Endometrium (tissue), 2 donors: Measurements from ENCODE around the gene TP53I13.

Source experiments
- FAIRE-seq: peaks from 2 replicates; lab custom pipeline; 2012; peaks lifted over from hg19 to GRCh38; lab: Jason Lieb, UNC
- donor health status: control.
- donor health status: control.

TP53I13 gene

GRCh38 chr17:29615492-29616299 is 47.2 kb downstream of the TP53I13 start:
- FAIRE-seq = no peak

GRCh38 chr17:29616300-29617048 is 48.0 kb downstream of the TP53I13 start:
- no peak for FAIRE-seq

GRCh38 chr17:29617125-29617480 is 48.6 kb downstream of the TP53I13 start:
- no peak for FAIRE-seq

GRCh38 chr17:29617481-29618271 is 49.2 kb downstream of the TP53I13 start:
- FAIRE-seq = no peak

GRCh38 chr17:29618272-29619065 is 50.0 kb downstream of the TP53I13 start:
- FAIRE-seq = no peak

- no peak for FAIRE-seq
These were observed 50.8 kb downstream of the TP53I13 start for GRCh38 chr17:29619251-29619650.

- no peak for FAIRE-seq
These were observed 51.8 kb downstream of the TP53I13 start for GRCh38 chr17:29620271-29620670.

- no peak for FAIRE-seq
These were observed 52.4 kb downstream of the TP53I13 start for GRCh38 chr17:29620779-29621500.

GRCh38 chr17:29621751-29622194 is 53.3 kb downstream of the TP53I13 start:
- FAIRE-seq = no peak
